GM18873 (cell line): Measurements from ENCODE around the gene PTCRA.
"Not testable (repeated sequence)": the region's sequence is repeated elsewhere in the genome, so short reads cannot be mapped to it uniquely, and the experiment has no call there.

ENCODE experiments used
- ATAC-seq: cut with Tn5 transposase; IDR thresholded peaks from one replicate; pipeline ENCODE4 v1.9.1; 2021; ENCODE audit warnings: mild to moderate bottlenecking, moderate library complexity, moderate number of reproducible peaks; ENCODE audit not compliant: unreplicated experiment, low FRiP score

PTCRA gene, protein sequence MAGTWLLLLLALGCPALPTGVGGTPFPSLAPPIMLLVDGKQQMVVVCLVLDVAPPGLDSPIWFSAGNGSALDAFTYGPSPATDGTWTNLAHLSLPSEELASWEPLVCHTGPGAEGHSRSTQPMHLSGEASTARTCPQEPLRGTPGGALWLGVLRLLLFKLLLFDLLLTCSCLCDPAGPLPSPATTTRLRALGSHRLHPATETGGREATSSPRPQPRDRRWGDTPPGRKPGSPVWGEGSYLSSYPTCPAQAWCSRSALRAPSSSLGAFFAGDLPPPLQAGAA

GRCh38 chr6:42915732-42916131 lies at the start of gene PTCRA:
Gene PTCRA (plus strand): TSS chr6:42916053. CDS start chr6:42916070, 17 bp downstream.
- no peak for ATAC-seq

DNA sequence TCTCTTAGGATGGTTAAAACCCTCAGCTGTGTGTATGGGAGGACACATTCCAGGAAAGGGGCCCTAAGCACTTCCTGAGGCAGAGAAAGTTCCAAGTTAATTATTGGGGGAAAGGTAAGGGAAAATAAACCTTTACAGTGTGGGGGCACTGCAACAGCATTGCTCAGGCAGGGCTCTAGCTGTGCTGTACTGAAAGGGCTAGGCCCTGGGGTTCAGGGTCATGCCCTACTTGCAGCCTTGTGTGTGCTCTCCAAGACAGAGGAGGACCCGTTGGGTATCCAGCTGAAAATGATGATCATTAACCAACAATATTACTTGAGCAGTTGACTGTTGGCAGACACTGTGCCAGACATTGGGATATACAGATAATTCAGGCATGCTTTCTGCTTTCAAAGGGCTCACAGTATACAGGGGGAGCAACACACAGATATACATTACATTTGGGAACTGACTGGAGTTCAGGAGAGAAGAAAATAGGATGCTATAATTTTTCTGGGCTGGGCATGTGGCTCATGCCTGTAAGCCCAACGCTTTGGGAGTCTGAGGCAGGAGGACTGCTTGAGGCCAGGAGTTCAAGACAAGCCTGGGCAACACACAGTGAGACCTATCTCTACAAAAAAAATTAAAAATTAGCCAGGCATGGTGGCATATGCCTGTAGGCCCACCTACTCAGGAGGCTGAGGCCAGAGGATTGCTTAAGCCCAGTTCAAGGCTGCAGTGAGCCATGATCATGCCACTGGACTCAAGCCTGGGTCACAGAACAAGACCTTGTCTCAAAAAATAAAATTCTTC lies 45.5 kb upstream of the PTCRA start:
- ATAC-seq: no peak

DNA sequence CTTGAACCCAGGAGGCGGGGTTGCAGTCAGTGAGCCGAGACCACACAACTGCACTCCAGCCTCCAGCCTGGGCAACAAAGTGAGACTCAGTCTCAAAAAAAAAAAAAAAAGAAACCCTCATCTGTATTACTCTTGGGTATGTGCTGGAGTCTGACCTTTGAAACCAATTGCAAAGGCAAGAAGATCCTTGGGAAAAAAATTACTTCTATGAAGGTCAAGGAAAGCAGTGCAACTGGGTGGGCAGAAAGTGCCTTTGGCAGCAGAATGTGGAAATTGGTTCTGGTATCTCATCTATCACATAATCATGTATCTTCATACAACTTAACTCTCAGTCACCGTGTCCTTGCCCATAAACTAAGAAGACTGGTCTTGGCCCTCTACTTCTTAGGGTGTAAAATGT lies 44.1 kb upstream of the PTCRA start:
- ATAC-seq: no peak

DNA sequence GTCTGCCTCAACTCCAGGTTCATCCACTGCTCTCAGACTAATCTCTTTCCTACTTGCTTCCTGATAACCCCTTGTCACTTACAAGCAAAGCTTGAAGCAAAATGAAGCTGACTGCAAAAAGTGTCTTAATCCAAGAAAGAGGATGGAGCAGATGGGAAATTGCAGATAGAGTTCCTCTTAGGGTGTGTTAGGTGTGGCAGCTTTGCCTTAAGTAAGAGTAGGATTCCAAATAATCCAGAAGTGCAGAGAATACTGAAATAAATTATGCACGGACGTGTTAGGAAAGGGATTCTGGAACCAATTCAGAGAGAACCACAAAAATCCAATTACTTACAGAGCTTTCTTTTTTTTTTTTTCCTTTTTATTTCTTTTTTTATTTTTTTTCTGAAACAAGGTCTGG lies 42.5 kb upstream of the PTCRA start:
- ATAC-seq: no peak

- no peak for ATAC-seq
Measured at GRCh38 chr6:42877695-42878094, 38.2 kb upstream of the PTCRA start.

- ATAC-seq: peak; percentile 66
Measured at GRCh38 chr6:42879372-42880239, 36.2 kb upstream of the PTCRA start, which contains the start of gene RPL7L1. Gene RPL7L1 (plus strand): TSS chr6:42879616. CDS start chr6:42879911, 295 bp downstream.

DNA sequence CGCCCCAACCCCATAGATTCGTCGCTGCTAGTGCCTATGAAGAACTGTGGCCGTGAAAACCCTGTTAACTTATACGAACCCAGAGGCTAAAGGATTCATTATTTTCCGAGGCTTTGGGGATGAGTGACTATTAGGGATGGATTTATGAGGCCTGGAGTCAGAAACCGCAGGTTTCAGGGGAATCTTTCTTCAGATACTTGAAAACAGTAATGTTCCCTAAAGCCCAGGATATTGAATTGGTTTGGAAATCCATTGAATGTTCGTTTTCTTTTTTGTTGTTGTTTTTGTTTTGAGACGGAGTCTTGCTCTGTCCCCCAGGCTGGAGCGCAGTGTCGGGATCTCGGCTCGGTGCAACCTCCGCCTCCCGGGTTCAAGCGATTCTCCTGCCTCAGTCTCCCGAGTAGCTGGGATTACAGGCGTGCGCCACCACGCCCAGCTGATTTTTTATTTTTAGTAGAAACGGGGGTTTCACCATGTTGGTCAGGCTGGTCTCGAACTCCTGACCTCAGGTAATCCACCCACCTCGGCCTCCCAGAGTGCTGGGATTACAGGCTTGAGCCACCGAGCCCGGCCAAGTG lies 35.5 kb upstream of the PTCRA start:
- ATAC-seq: not testable (repeated sequence)

DNA sequence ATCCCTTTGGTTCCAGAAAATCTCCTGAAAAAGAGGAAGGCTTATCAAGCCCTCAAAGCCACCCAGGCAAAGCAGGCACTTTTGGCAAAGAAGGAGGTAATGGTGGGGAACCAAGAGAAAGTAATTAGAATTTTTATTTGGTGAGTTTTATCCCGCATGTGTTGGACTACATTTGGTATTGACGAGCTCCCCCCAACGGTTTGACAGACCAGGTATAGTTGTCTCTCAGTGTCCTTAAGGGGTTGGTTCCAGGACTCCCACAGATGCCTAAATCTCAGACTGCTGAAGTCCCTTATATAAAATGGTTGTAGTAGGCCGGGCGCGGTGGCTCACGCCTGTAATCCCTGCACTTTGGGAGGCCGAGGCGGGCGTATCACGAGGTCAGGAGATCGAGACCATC lies 35.0 kb upstream of the PTCRA start:
- ATAC-seq: not testable (repeated sequence)

- ATAC-seq: no peak
Measured at GRCh38 chr6:42885702-42886101, 30.2 kb upstream of the PTCRA start.

DNA sequence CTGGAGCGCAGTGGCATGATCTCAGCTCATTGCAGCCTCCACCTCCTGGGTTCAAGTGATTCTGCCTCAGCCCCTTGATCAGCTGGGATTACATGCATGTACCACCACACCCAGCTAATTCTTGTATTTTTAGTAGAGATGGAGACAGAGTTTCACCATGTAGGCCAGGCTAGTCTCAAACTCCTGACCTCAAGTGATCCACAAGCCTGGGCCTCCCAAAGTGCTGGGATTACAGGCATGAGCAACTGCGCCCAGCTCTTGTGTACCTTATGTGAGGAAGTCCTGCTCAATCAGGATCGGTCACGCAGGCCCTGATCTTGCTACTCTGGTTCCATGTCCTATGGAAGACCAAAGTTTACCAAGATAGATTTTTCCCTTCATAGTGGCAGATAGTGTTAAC lies 27.7 kb upstream of the PTCRA start:
- not testable (repeated sequence) for ATAC-seq

- ATAC-seq: no peak
Measured at GRCh38 chr6:42889815-42890214, 26.0 kb upstream of the PTCRA start.

- ATAC-seq: peak; percentile 68
Measured at GRCh38 chr6:42890311-42891198, 25.3 kb upstream of the PTCRA start.

GRCh38 chr6:42891199-42891722 lies 24.6 kb upstream of the PTCRA start:
- no peak for ATAC-seq

- not testable (repeated sequence) for ATAC-seq
Measured at GRCh38 chr6:42894041-42894828, 21.6 kb upstream of the PTCRA start.

GRCh38 chr6:42896178-42896719 lies 19.6 kb upstream of the PTCRA start:
- ATAC-seq: no peak

DNA sequence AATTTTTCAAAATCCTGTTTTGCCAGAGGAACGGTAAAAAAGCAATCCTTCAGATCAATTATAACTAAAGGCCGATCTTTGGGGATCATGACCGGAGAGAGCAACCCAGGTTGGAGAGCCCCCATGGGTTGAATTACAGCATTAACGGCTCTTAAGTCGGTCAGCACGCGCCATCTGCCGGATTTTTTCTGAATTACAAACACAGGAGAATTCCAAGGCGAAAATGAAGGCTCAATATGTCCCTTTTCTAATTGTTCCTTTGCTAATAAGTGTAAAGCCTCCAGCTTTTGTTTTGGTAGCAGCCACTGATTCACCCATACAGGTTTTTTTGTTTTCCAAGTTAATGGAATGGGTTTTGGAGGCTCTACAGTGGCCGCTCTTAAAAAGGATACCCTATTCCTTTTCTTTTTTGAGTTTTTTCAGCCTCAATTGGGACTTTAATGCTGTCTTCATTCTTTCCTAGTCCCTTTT lies 16.9 kb upstream of the PTCRA start:
- no peak for ATAC-seq

DNA sequence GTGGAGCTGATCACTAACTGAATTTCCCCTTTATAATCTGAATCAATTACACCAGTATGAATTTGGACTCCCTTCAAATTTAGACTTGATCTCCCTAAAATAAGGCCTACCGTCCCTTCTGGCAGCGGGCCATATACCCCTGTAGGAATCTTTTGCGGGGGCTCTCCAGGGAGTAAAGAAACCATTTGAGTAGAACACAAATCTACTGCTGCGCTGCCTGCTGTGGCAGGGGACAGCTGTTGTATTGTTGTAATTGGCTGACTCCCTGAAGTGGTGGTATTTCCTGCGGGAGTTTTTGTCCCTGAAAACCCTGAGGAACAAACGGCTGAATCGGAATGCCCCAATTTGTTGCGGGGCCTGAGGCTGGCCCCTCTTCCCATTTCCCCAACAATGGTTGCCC lies 16.0 kb upstream of the PTCRA start:
- ATAC-seq: no peak

- no peak for ATAC-seq
Measured at GRCh38 chr6:42901538-42901957, 14.3 kb upstream of the PTCRA start.
